ENCODE measurements around the gene ADGRG4.
"Not testable (repeated sequence)": the region's sequence is repeated elsewhere in the genome, so short reads cannot be mapped to it uniquely, and the experiment has no call there.

ADGRG4 gene

GRCh38 chrX:136386826-136387225, 86.1 kb downstream of the ADGRG4 start:
- DNase-seq = no peak

- no peak for DNase-seq
Observed at GRCh38 chrX:136387951-136388502, 87.3 kb downstream of the ADGRG4 start.

- DNase-seq = no peak
Observed at GRCh38 chrX:136390921-136391320, 90.2 kb downstream of the ADGRG4 start.

- no peak for DNase-seq
Observed at GRCh38 chrX:136395271-136395670, 94.5 kb downstream of the ADGRG4 start.

- no peak for DNase-seq
Observed at GRCh38 chrX:136397001-136397400, 96.2 kb downstream of the ADGRG4 start.

- no peak for DNase-seq
Observed at GRCh38 chrX:136405126-136405525, 104.4 kb downstream of the ADGRG4 start.

GRCh38 chrX:136417806-136418205, 117.0 kb downstream of the ADGRG4 start:
- DNase-seq = no peak

- no peak for DNase-seq
Observed at GRCh38 chrX:136421338-136421737, 120.6 kb downstream of the ADGRG4 start.

GRCh38 chrX:136423724-136424123, 123.0 kb downstream of the ADGRG4 start:
- DNase-seq = no peak

- no peak for DNase-seq
Observed at GRCh38 chrX:136425996-136426395, 125.2 kb downstream of the ADGRG4 start.

- no peak for DNase-seq
Observed at GRCh38 chrX:136431625-136432024, 130.9 kb downstream of the ADGRG4 start.

- DNase-seq = no peak
Observed at GRCh38 chrX:136437774-136438173, 137.0 kb downstream of the ADGRG4 start.

- no peak for DNase-seq
Observed at GRCh38 chrX:136438192-136438591, 137.4 kb downstream of the ADGRG4 start.

GRCh38 chrX:136445674-136446073, 144.9 kb downstream of the ADGRG4 start:
- not testable (repeated sequence) for DNase-seq

GRCh38 chrX:136446208-136446607, 145.4 kb downstream of the ADGRG4 start:
- DNase-seq = no peak

- DNase-seq = no peak
Observed at GRCh38 chrX:136447308-136447707, 146.5 kb downstream of the ADGRG4 start.

GRCh38 chrX:136447968-136448367, 147.2 kb downstream of the ADGRG4 start:
- DNase-seq = no peak

GRCh38 chrX:136450050-136450830, 149.5 kb downstream of the ADGRG4 start:
- DNase-seq = no peak

- no peak for DNase-seq
Observed at GRCh38 chrX:136452614-136453013, 151.9 kb downstream of the ADGRG4 start.

- no peak for DNase-seq
Observed at GRCh38 chrX:136453114-136453513, 152.4 kb downstream of the ADGRG4 start.

GRCh38 chrX:136453771-136454170, 153.0 kb downstream of the ADGRG4 start:
- DNase-seq = no peak

GRCh38 chrX:136456133-136456532, 155.4 kb downstream of the ADGRG4 start:
- DNase-seq = no peak

GRCh38 chrX:136457303-136457917, 156.6 kb downstream of the ADGRG4 start:
- no peak for DNase-seq

GRCh38 chrX:136464589-136464988, 163.8 kb downstream of the ADGRG4 start:
- no peak for DNase-seq

Measured in NCI-H2107 (cell line).